ENCODE measurements around the gene C9orf43.

GRCh38 chr9:113409883-113410206, 702 bp upstream of the C9orf43 start:
- TF ChIP-seq CTCF (conservative IDR thresholded peaks at IDR 0.05; ENCODE audit: low read length) (0 out of 2 replicates have a peak, but pooled peaks have one; percentile 26), EZH2phosphoT487 (IDR thresholded peaks at IDR 0.05; ENCODE audit: borderline replicate concordance, low read depth, low read length) (no peak)

Measured in OCI-LY7 (cell line).